CD4-positive, alpha-beta T cell (primary cell): Measurements from ENCODE around the gene ARHGAP26. TPM values are rescaled to one million over a fixed set of nuclear protein-coding genes. Genes with fewer than 3 reads are reported as not detected.

Experiments used
- ATAC-seq: fragments of 200-7000 bp; cut with Tn5 transposase; one replicate; pipeline ENCODE4 v1.10.0; 2022; ENCODE audit warnings: mild to moderate bottlenecking; ENCODE audit not compliant: poor library complexity
- CTCF ChIA-PET: fragments of 350-600 bp; sonication (Branson Sonifier 250); formaldehyde crosslinking; loops from one replicate; lab custom pipeline; 2021; ENCODE audit warnings: antibody characterized with exemption, inconsistent platforms; lab: Charles Lee
- POLR2A ChIA-PET: fragments of 350-600 bp; sonication (Branson Sonifier 250); formaldehyde crosslinking; loops from one replicate; lab custom pipeline; 2021; ENCODE audit warnings: antibody characterized with exemption, inconsistent platforms; lab: Charles Lee
- DNase-seq, 14 experiments: peaks; one replicate each; pipeline ENCODE4 v3.0.0-alpha.2; 2013 to 2020; ENCODE audit warnings: mixed read lengths in 2 of 14
- H3K27ac ChIP-seq, 2 donors: one replicate each; pipeline versions ENCODE4 v1.5.1 to v1.7.0; 2013; ENCODE audit warnings: low read length in 2 of 2, low read depth in 1 of 2, mild to moderate bottlenecking in 1 of 2
- H3K27me3 ChIP-seq, 2 experiments: 1 replicate in 1 of 2; 2 replicates in 1 of 2; pipeline versions ENCODE4 v1.6.1 to v1.7.0; 2013; ENCODE audit warnings: low read length in 2 of 2, control low read depth in 1 of 2, mild to moderate bottlenecking in 1 of 2, moderate library complexity in 1 of 2; ENCODE audit not compliant: insufficient read depth in 2 of 2, control insufficient read depth in 1 of 2
- H3K36me3 ChIP-seq: one replicate; pipeline ENCODE4 v1.6.1; 2013; ENCODE audit warnings: low read length, control low read depth; ENCODE audit not compliant: insufficient read depth
- H3K4me1 ChIP-seq: one replicate; pipeline ENCODE4 v1.6.1; 2013; ENCODE audit warnings: low read length, control low read depth; ENCODE audit not compliant: insufficient read depth
- H3K4me3 ChIP-seq: one replicate; pipeline ENCODE4 v1.5.1; 2013; ENCODE audit warnings: mild to moderate bottlenecking, low read length, moderate library complexity
- H3K9me3 ChIP-seq, 2 experiments: 1 replicate in 1 of 2; 2 replicates in 1 of 2; pipeline versions ENCODE4 v1.6.1 to v1.7.0; 2013; ENCODE audit warnings: low read length in 2 of 2, mild to moderate bottlenecking in 2 of 2, control low read depth in 1 of 2, moderate library complexity in 1 of 2; ENCODE audit not compliant: control insufficient read depth in 1 of 2, insufficient read depth in 1 of 2
- H3K27ac Mint-ChIP-seq: one replicate; pipeline ENCODE4 v1.8.0; 2020; ENCODE audit warnings: mixed read lengths
- H3K27me3 Mint-ChIP-seq: one replicate; pipeline ENCODE4 v1.8.0; 2021; ENCODE audit warnings: mixed read lengths
- H3K36me3 Mint-ChIP-seq: one replicate; pipeline ENCODE4 v1.8.0; 2021; ENCODE audit warnings: low read depth, mixed read lengths
- H3K4me1 Mint-ChIP-seq: one replicate; pipeline ENCODE4 v1.8.0; 2021; ENCODE audit warnings: low read depth, mixed read lengths
- H3K4me3 Mint-ChIP-seq: one replicate; pipeline ENCODE4 v1.8.0; 2020; ENCODE audit warnings: mild to moderate bottlenecking, mixed read lengths
- H3K9me3 Mint-ChIP-seq: one replicate; pipeline ENCODE4 v1.8.0; 2020; ENCODE audit warnings: mixed read lengths
- CTCF ChIP-seq: fragments of 200-600 bp; IDR thresholded peaks from one replicate; pipeline ENCODE4 v1.8.0; 2022; ENCODE audit warnings: antibody characterized with exemption, mild to moderate bottlenecking
- intact Hi-C, 2 experiments: fragments of 100-400 bp; cut with DNase I in 1 of 2; cut with micrococcal nuclease in 1 of 2; formaldehyde crosslinking; loops; one replicate each; pipeline versions ENCODE4 v1.15.1 to v1.9.0; 2023 to 2025; cut with DNase I, micrococcal nuclease
- total RNA-seq, 174 experiments: library from RNA in 2 of 174; stranded (reverse) in 2 of 174; gene quantifications; one replicate each; pipeline ENCODE4 v1.2.3 and lab custom pipeline; 2021 to 2026

ARHGAP26 gene
- total RNA-seq, 2 experiments from 2014 or later = 24.9 to 27.3 TPM

DNA sequence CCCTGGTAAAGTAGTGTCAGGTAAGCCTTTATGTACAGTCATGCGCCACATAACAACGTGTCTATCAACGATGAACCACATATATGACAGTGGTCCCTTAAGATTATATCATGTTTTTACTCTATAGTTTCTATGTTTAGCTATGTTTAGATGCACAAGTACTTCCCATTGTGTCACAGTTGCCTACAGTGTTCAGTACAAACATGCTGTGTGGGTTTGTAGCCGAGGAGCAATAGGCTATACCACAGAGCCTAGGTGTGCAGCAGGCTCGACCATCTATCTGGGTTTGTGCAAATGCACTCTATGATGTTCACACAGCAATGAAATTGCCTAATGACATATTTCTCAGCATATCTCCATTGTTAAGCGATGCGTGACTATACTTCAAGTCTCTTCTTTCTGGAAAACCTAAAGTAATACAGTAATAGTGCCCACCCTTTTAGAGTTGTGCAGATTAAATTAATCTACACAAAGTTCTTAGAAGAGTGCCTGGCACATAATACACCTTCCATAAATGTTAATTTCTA lies 295.9 kb downstream of the ARHGAP26 start:
- no peaks in the 10 kb centered on the region for H3K4me1 Mint-ChIP-seq
- ATAC-seq (no peak), DNase-seq (no peak)
- ChIA-PET CTCF (interaction anchor here (0.6 to 1.4 kb wide), 2 partner anchors 31 to 63 kb away, joined by 3 to 4 read pairs; no protein-coding TSS in a partner anchor), POLR2A (no interaction called here)
- no peak overlapping the region for H3K4me3 ChIP-seq
- peaks cover 85% of the 10 kb centered on the region for H3K36me3 Mint-ChIP-seq
- no peak overlapping the region for H3K4me3 Mint-ChIP-seq
- H3K27me3 Mint-ChIP-seq = no peaks in the 10 kb centered on the region
- no peaks in the 10 kb centered on the region for H3K9me3 ChIP-seq
- no peak for TF ChIP-seq CTCF
- peaks cover 3% of the 10 kb centered on the region for H3K4me1 ChIP-seq
- intact Hi-C loops = no loop called here
- no peaks in the 10 kb centered on the region for H3K27me3 ChIP-seq
- no peak overlapping the region for H3K27ac ChIP-seq
- peaks cover 2% of the 10 kb centered on the region for H3K9me3 Mint-ChIP-seq
- H3K36me3 ChIP-seq = peaks cover 20% of the 10 kb centered on the region
- no peak overlapping the region for H3K27ac Mint-ChIP-seq

GRCh38 chr5:143066556-143067281 lies 296.5 kb downstream of the ARHGAP26 start:
- DNase-seq (peak in 2 of 14 experiments; percentile 8 to 11), ATAC-seq (no peak)
- Mint-ChIP-seq H3K9me3 (peaks cover 2% of the 10 kb centered on the region), H3K4me1 (no peaks in the 10 kb centered on the region), H3K36me3 (peaks cover 84% of the 10 kb centered on the region), H3K27me3 (no peaks in the 10 kb centered on the region), H3K4me3 (no peak overlapping the region), H3K27ac (no peak overlapping the region)
- ChIA-PET CTCF (interaction anchor here (0.6 to 1.4 kb wide), 2 partner anchors 30 to 64 kb away, joined by 3 to 4 read pairs; no protein-coding TSS in a partner anchor), POLR2A (no interaction called here)
- Histone ChIP-seq H3K36me3 (peaks cover 20% of the 10 kb centered on the region), H3K27me3 (no peaks in the 10 kb centered on the region), H3K4me1 (peaks cover 3% of the 10 kb centered on the region), H3K27ac (no peak overlapping the region), H3K9me3 (peaks cover 0 to 4% of the 10 kb centered on the region in 2 experiments), H3K4me3 (no peak overlapping the region)
- TF ChIP-seq CTCF = no peak
- intact Hi-C loops = no loop called here

DNA sequence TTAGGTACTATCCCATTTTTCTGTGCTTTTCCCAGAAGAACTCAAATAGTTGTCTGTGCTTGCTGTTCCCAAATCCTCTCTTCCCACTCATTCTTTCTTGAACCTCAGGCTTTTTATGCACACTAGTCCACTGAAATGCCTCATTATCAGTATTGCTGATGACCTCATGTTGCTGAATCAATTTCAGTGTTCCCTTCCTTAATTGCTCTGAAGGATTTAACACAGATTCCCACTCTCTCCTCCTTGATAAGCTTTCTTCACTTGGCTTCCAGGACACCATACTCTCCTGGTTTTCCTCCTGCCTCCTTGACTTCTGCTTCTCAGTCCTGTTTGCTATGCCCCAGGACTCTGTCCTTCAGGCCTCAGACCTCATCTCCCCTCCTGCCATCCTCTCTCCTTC lies 298.5 kb downstream of the ARHGAP26 start:
- POLR2A ChIA-PET = no interaction called here
- TF ChIP-seq CTCF = no peak
- Mint-ChIP-seq H3K9me3 (peaks cover 5% of the 10 kb centered on the region), H3K27me3 (no peaks in the 10 kb centered on the region), H3K4me3 (no peak overlapping the region), H3K36me3 (peaks cover 72% of the 10 kb centered on the region), H3K27ac (no peak overlapping the region), H3K4me1 (no peaks in the 10 kb centered on the region)
- H3K27me3 ChIP-seq = no peaks in the 10 kb centered on the region
- CTCF ChIA-PET = no interaction called here
- peaks cover 3% of the 10 kb centered on the region for H3K4me1 ChIP-seq
- H3K27ac ChIP-seq = no peak overlapping the region
- peaks cover 0 to 5% of the 10 kb centered on the region in 2 experiments for H3K9me3 ChIP-seq
- intact Hi-C loops = no loop called here
- DNase-seq = no peak
- H3K4me3 ChIP-seq = no peak overlapping the region
- H3K36me3 ChIP-seq = peaks cover 20% of the 10 kb centered on the region
- no peak for ATAC-seq
